Esophagus muscularis mucosa (tissue), 4 donors: ENCODE data around the gene BICDL1.

ENCODE experiments used
- EP300 ChIP-seq: sonication (generic); formaldehyde crosslinking; IDR thresholded peaks from one replicate; pipeline ENCODE4 v1.6.1; 2017; ENCODE audit warnings: antibody characterized with exemption
- POLR2A ChIP-seq: fragments of 450-650 bp; IDR thresholded peaks from one replicate; pipeline ENCODE4 v1.6.1; 2017; ENCODE audit warnings: antibody characterized with exemption, moderate library complexity, mild to moderate bottlenecking, low read depth
- POLR2AphosphoS5 ChIP-seq, 2 donors: sonication (generic); formaldehyde crosslinking; IDR thresholded peaks; one replicate each; pipeline ENCODE4 v1.6.1; 2017; ENCODE audit warnings: antibody characterized with exemption in 2 of 2
- TF ChIP-seq, protein P1 (sequence below), 3 experiments: fragments of 200-600 bp in 2 of 3; fragments of 450-650 bp in 1 of 3; sonication (generic) in 2 of 3; IDR thresholded peaks; one replicate each; pipeline ENCODE4 v1.5.1; 2017 to 2019; ENCODE audit warnings: antibody characterized with exemption in 3 of 3, mild to moderate bottlenecking in 2 of 3, moderate library complexity in 1 of 3

- TF ChIP-seq, protein P1, sequence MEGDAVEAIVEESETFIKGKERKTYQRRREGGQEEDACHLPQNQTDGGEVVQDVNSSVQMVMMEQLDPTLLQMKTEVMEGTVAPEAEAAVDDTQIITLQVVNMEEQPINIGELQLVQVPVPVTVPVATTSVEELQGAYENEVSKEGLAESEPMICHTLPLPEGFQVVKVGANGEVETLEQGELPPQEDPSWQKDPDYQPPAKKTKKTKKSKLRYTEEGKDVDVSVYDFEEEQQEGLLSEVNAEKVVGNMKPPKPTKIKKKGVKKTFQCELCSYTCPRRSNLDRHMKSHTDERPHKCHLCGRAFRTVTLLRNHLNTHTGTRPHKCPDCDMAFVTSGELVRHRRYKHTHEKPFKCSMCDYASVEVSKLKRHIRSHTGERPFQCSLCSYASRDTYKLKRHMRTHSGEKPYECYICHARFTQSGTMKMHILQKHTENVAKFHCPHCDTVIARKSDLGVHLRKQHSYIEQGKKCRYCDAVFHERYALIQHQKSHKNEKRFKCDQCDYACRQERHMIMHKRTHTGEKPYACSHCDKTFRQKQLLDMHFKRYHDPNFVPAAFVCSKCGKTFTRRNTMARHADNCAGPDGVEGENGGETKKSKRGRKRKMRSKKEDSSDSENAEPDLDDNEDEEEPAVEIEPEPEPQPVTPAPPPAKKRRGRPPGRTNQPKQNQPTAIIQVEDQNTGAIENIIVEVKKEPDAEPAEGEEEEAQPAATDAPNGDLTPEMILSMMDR (IDR thresholded peaks at IDR 0.05): no peak
- TF ChIP-seq POLR2A: no peak
- no peak for TF ChIP-seq EP300
- no peak for TF ChIP-seq POLR2AphosphoS5 (IDR thresholded peaks at IDR 0.05)
Observed at GRCh38 chr12:120010661-120011230, 21.7 kb downstream of the BICDL1 start.
